CD14-positive monocyte (primary cell): ENCODE results near the gene RBFOX1. TPM values are rescaled to one million over a fixed set of nuclear protein-coding genes. Genes with fewer than 3 reads are reported as not detected.

Experiments
- DNase-seq, 3 donors: peaks; one replicate each; pipeline ENCODE4 v3.0.0-alpha.2; 2011 to 2022
- H2AFZ ChIP-seq: 2 replicates; pipeline ENCODE4 v1.6.0; 2012; ENCODE audit warnings: mild to moderate bottlenecking, low read depth, low read length, inconsistent platforms; ENCODE audit not compliant: insufficient read depth, poor library complexity, severe bottlenecking
- H3K27ac ChIP-seq, 2 donors: 1 replicate in 1 of 2; 2 replicates in 1 of 2; pipeline ENCODE4 v1.5.1; 2012 to 2013; ENCODE audit warnings: low read length in 2 of 2, control low read depth in 1 of 2, inconsistent platforms in 1 of 2, low read depth in 1 of 2, mild to moderate bottlenecking in 1 of 2
- H3K27me3 ChIP-seq, 2 donors: one replicate each; pipeline versions ENCODE4 v1.6.0 to v1.6.1; 2011 to 2013; ENCODE audit warnings: low read length in 2 of 2; ENCODE audit not compliant: control insufficient read depth in 2 of 2, insufficient read depth in 2 of 2
- H3K36me3 ChIP-seq, 2 donors: replicated peaks in 1 of 2; 1 replicate in 1 of 2; 2 replicates in 1 of 2; pipeline versions ENCODE4 v1.5.1 to v1.6.1; 2012 to 2013; ENCODE audit warnings: low read length in 2 of 2, control low read depth in 1 of 2, inconsistent platforms in 1 of 2, mild to moderate bottlenecking in 1 of 2; ENCODE audit not compliant: insufficient read depth in 2 of 2, control insufficient read depth in 1 of 2
- H3K4me1 ChIP-seq, 2 donors: 1 replicate in 1 of 2; 2 replicates in 1 of 2; pipeline versions ENCODE4 v1.5.1 to v1.6.1; 2012 to 2013; ENCODE audit warnings: low read length in 2 of 2, control low read depth in 1 of 2, inconsistent platforms in 1 of 2, mild to moderate bottlenecking in 1 of 2, moderate library complexity in 1 of 2; ENCODE audit not compliant: insufficient read depth in 2 of 2, control insufficient read depth in 1 of 2
- H3K4me2 ChIP-seq: replicated peaks from 2 replicates; pipeline ENCODE3; 2012; ENCODE audit warnings: low read length, moderate library complexity, mild to moderate bottlenecking; ENCODE audit not compliant: poor library complexity, severe bottlenecking; ENCODE audit errors: extremely low read depth
- H3K4me3 ChIP-seq, 3 experiments: fragments of 200-600 bp in 1 of 3; sonication (generic) in 1 of 3; replicated peaks in 1 of 3; 1 replicate in 2 of 3; 2 replicates in 1 of 3; pipeline ENCODE4 v1.5.1; 2011 to 2013; ENCODE audit warnings: low read length in 3 of 3, mild to moderate bottlenecking in 3 of 3, control low read depth in 2 of 3, low read depth in 2 of 3, inconsistent platforms in 1 of 3, moderate library complexity in 1 of 3
- H3K79me2 ChIP-seq: 2 replicates; pipeline ENCODE4 v1.6.0; 2012; ENCODE audit warnings: mild to moderate bottlenecking, control low read depth, inconsistent platforms, low read length, moderate library complexity; ENCODE audit not compliant: insufficient read depth
- H3K9ac ChIP-seq: 2 replicates; pipeline ENCODE4 v1.6.0; 2017; ENCODE audit warnings: low read length, mild to moderate bottlenecking; ENCODE audit not compliant: insufficient read depth, poor library complexity, severe bottlenecking
- H3K9me3 ChIP-seq, 2 donors: replicated peaks in 1 of 2; 1 replicate in 1 of 2; 2 replicates in 1 of 2; pipeline versions ENCODE4 v1.5.1 to v1.6.1; 2012 to 2013; ENCODE audit warnings: low read length in 2 of 2, control low read depth in 1 of 2; ENCODE audit not compliant: control insufficient read depth in 1 of 2, insufficient read depth in 1 of 2
- H4K20me1 ChIP-seq: 2 replicates; pipeline ENCODE4 v1.6.0; 2012; ENCODE audit warnings: mild to moderate bottlenecking, low read length, control low read depth, moderate library complexity; ENCODE audit not compliant: insufficient read depth
- H3K27ac Mint-ChIP-seq, 7 donors: one replicate each; pipeline ENCODE4 v1.8.0; 2020; ENCODE audit warnings: mild to moderate bottlenecking in 7 of 7, mixed read lengths in 7 of 7, moderate library complexity in 6 of 7, inconsistent platforms in 2 of 7
- H3K27me3 Mint-ChIP-seq, 3 donors: one replicate each; pipeline ENCODE4 v1.8.0; 2021 to 2022; ENCODE audit warnings: low read depth in 3 of 3, mild to moderate bottlenecking in 3 of 3, mixed read lengths in 3 of 3, moderate library complexity in 3 of 3, inconsistent platforms in 1 of 3
- H3K36me3 Mint-ChIP-seq, 2 donors: one replicate each; pipeline ENCODE4 v1.8.0; 2020; ENCODE audit warnings: mixed read lengths in 2 of 2, inconsistent platforms in 1 of 2, mild to moderate bottlenecking in 1 of 2
- H3K4me1 Mint-ChIP-seq: one replicate; pipeline ENCODE4 v1.8.0; 2020; ENCODE audit warnings: mild to moderate bottlenecking, mixed read lengths
- H3K4me3 Mint-ChIP-seq, 2 donors: one replicate each; pipeline ENCODE4 v1.8.0; 2020; ENCODE audit warnings: mild to moderate bottlenecking in 2 of 2, mixed read lengths in 2 of 2, moderate library complexity in 1 of 2
- H3K9me3 Mint-ChIP-seq, 7 donors: one replicate each; pipeline ENCODE4 v1.8.0; 2020 to 2022; ENCODE audit warnings: mixed read lengths in 7 of 7, mild to moderate bottlenecking in 6 of 7, moderate library complexity in 6 of 7, inconsistent platforms in 2 of 7
- CTCF ChIP-seq: fragments of 200-600 bp; IDR thresholded peaks from one replicate; pipeline ENCODE4 v1.8.0; 2022; ENCODE audit warnings: antibody characterized with exemption, mild to moderate bottlenecking
- WGBS: methylation state at CpG from one replicate; pipeline ENCODE4 v1.1.5; 2013; ENCODE audit warnings: missing lambda C conversion rate; ENCODE audit not compliant: insufficient coverage; 5-methylcytosine and 5-hydroxymethylcytosine counted together
- intact Hi-C, 2 donors: fragments of 100-400 bp; cut with micrococcal nuclease; formaldehyde crosslinking; loops; one replicate each; pipeline versions ENCODE4 v1.15.0 to v1.15.1; 2023
- polyA plus RNA-seq, 3 donors: library from polyadenylated mRNA; depleted of rRNA in 1 of 3; unstranded in 2 of 3; stranded (reverse) in 1 of 3; fragments of 300-500 nt in 2 of 3; fragments of >200 nt in 1 of 3; fragmentation: Illumina TruSeq in 2 of 3; gene quantifications; 1 replicate in 2 of 3; 2 replicates in 1 of 3; pipeline ENCODE4 v1.2.3, GENCODE V29; 2012 to 2021

Gene RBFOX1
- polyA plus RNA-seq, 3 donors = not detected

DNA sequence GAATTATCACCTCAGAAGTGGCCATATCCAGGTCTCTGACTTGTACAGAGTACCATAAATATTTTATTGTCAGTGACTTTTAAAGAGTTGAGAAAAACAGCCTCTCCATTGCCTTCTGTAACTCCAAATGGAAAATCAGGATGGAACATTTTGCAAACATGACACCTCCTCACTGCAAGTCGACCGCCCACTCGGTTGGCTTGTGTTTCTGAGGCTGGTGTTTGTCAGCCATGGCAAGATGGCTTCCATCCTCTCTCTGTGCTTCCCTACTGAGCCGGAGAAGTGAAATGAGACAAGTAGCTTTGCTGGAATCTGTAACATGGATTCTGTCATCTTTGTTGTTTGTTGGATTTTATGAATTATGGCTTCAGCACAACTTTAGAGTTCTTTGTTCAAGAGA, 172.8 kb downstream of the RBFOX1 start:
- Histone ChIP-seq H3K9ac (no peak overlapping the region), H3K36me3 (no peaks in the 10 kb centered on the region), H3K4me1 (no peaks in the 10 kb centered on the region), H2AFZ (no peak overlapping the region), H3K27me3 (no peaks in the 10 kb centered on the region), H3K27ac (no peak overlapping the region), H3K4me2 (no peak overlapping the region), H3K9me3 (no peaks in the 10 kb centered on the region), H3K4me3 (no peak overlapping the region), H4K20me1 (no peaks in the 10 kb centered on the region), H3K79me2 (no peaks in the 10 kb centered on the region)
- no peak for DNase-seq
- Mint-ChIP-seq H3K27me3 (no peaks in the 10 kb centered on the region), H3K4me3 (no peak overlapping the region), H3K4me1 (no peaks in the 10 kb centered on the region), H3K36me3 (no peaks in the 10 kb centered on the region), H3K9me3 (peaks cover 0 to 6% (median 1%) of the 10 kb centered on the region in 7 donors), H3K27ac (no peak overlapping the region)
- 60% methylated on average over 1 of the region's 4 CpGs for WGBS
- TF ChIP-seq CTCF = no peak
- intact Hi-C loops = no loop called here

- no peaks in the 10 kb centered on the region for H3K4me1 ChIP-seq
- no peaks in the 10 kb centered on the region for H4K20me1 ChIP-seq
- no peaks in the 10 kb centered on the region for H3K36me3 Mint-ChIP-seq
- no peak overlapping the region for H2AFZ ChIP-seq
- H3K4me3 Mint-ChIP-seq = no peak overlapping the region
- H3K4me3 ChIP-seq = no peak overlapping the region
- H3K9me3 Mint-ChIP-seq = peaks cover 0 to 3% (median 0%) of the 10 kb centered on the region in 7 donors
- no peak overlapping the region for H3K9ac ChIP-seq
- no peak overlapping the region for H3K4me2 ChIP-seq
- H3K27me3 ChIP-seq = no peaks in the 10 kb centered on the region
- no CpG with 5 or more reads among the region's 5 CpGs for WGBS
- no peak overlapping the region for H3K27ac Mint-ChIP-seq
- no peaks in the 10 kb centered on the region for H3K9me3 ChIP-seq
- no peaks in the 10 kb centered on the region for H3K36me3 ChIP-seq
- H3K79me2 ChIP-seq = no peaks in the 10 kb centered on the region
- DNase-seq = no peak
- no peak overlapping the region for H3K27ac ChIP-seq
- no peaks in the 10 kb centered on the region for H3K27me3 Mint-ChIP-seq
- intact Hi-C loops = no loop called here
- no peak for TF ChIP-seq CTCF
- H3K4me1 Mint-ChIP-seq = no peaks in the 10 kb centered on the region
These were observed 173.7 kb downstream of the RBFOX1 start for GRCh38 chr16:7506363-7506762.
